Astrocyte of the hippocampus (primary cell): ENCODE results near the gene ECSIT.

Source experiments
- DNase-seq: peaks from one replicate; pipeline ENCODE4 v3.0.0; 2011; ENCODE audit warnings: low read depth, low spot score

The ECSIT gene

DNA sequence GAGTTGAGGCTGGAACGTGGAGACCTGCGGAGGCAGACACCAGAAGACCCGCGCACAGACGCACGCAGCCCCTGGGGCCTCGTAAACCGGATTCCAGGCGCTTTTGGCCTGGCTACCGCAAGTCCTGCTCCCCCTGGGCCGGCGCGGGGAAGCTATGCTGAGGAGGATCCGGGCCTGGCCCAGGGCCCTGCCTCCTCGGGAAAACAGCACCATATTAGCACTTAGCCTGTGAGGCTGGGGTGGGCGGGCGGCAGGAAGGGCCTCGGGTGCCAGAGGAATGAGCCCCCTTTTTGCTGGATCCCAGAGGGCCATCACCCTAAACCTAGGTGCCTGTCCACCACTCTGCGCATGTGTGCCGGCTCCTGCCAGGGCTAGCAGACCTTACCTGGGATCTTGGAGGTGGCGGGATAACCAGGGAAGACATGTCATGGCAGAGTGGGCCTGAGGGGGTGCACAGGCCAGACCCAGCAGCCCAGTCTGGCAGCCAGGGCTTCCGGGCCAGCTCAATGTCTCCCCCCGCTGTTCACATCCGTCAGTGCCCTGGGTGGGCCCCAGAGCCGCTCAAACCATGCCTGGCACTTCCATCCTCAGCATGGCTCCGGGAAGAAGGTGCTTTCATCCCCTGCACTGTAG, 22.8 kb upstream of the ECSIT start:
- DNase-seq: peak; percentile 57

GRCh38 chr19:11550265-11550664, 21.3 kb upstream of the ECSIT start:
- no peak for DNase-seq

DNA sequence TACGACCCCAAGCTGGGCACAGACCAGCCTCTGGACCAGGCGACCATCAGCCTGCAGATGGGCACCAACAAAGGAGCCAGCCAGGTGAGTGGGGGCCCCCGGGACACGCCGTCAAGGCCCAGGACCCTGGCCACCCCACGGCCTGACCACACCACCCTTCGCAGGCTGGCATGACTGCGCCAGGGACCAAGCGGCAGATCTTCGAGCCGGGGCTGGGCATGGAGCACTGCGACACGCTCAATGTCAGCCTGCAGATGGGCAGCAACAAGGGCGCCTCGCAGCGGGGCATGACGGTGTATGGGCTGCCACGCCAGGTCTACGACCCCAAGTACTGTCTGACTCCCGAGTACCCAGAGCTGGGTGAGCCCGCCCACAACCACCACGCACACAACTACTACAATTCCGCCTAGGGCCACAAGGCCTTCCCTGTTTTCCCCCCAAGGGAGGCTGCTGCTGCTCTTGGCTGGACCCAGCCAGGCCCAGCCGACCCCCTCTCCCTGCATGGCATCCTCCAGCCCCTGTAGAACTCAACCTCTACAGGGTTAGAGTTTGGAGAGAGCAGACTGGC, 20.5 kb upstream of the ECSIT start:
- no peak for DNase-seq

DNA sequence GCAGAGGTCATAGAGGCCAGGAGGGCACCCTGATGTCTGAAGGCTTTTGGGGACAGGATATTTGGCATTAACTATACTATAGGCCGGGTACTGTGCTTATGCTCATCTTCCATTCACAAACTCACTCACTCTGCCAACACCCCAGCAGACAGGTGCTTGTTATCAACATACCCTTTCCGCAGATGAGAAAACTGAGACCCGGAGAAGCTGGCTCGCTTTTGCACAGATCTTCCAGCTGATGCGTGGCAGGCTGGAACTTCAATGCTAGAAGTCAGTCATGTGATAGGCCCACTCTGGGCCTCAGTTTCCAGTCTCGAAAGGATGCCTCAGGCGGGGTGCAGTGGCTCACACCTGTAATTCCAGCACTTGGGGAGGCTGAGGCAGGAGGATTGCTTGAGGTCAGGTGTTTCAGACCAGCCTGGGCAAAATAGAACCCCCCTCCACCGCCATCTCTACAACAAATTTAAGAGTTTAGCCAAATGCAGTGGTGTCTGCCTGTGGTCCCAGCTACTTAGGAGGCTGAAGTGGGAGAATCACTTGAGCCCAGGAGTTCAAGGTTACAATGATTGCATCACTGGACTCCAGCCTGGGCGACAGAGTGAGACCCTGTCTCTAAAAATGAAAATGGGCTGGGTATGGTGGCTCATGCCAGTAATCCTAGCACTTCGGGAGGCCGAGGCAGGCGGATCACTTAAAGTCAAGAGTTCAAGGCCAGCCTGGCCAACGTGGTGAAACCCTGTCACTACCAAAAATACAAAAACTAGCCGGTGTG, 19.2 kb upstream of the ECSIT start:
- DNase-seq: no peak

DNA sequence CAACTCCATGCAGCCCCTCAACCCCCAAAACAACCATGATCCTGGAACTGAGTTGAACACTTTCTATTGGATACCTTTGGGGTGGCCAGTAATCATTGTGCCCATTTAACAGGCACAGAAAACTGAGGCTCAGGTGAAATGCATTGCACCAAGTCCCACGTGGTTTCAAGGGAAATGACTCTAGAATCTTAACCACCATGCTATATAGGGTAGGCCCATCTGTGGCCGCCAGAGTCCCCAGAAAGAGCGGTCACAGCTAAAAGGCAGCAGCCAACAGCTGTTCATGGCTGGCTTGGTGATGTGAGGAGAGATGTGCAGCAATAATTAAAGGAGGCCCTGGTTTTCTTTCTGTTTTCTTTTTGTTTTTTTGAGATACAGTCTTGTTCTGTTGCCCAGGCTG, 12.3 kb upstream of the ECSIT start:
- DNase-seq: no peak

DNA sequence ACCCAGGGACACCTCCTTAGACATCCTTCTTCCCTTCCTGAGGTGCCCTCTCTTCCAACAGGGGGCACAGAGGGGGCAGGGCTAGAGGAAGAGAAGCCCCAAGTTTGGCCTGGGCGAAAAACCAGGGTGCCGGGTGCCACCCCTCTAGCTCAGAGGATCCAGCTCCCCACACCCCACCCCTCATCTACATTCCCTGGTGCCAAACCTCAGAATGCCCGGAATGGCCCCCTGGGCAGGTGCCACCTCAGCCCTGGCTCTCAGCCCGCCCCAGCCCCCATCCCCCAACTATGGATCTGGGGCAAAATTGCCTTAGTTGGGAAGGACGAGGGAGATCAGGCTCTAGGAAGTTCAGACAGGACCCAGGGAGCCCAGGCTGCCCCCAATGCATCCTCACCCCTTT, 11.7 kb upstream of the ECSIT start:
- peak; percentile 81 for DNase-seq

GRCh38 chr19:11539495-11540365, 10.8 kb upstream of the ECSIT start:
- DNase-seq: peak; percentile 83

GRCh38 chr19:11538232-11539036, 9.5 kb upstream of the ECSIT start, which contains the start of gene CNN1:
TSS of gene CNN1 (plus strand) at chr19:11538851. CDS start at chr19:11538928, 77 bp downstream.
- DNase-seq: peak; percentile 97

DNA sequence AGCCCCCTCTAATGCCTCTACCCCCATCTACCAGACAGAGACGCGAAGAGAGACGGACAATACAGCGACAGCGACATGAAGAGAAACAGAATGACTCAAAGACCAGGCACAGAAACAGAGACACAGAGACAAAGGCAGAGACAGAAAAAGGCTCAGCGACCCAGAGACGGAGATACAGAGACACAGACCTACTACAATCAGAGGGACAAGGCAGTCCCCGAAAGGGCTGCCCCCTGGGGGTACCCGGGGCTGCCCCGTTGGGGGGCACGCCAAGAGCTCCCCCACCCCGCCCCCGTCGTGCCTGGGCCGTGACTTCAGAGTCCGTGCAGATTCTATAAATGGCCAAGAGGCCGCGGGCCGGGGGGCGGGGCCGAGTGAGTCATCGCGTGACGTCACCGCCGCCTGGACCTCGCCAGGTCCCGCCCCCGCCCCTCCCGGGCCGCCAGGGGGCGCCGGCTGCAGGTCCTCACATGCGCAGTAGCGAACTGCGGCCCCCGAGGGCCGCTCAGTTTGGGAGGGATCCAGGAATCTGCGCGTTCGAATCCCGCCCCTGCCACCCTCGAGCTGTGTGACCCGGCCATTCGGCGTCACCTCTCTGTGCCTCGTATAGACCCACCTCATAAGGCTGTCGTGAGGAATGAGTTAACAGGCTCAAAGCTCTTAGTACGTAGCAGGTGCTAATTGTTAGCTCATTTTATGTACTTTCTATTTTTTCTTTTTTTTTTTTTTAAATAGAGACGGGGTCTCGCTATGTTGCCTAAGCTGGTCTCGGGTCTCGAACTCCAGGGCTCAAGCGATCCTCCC, 7.1 kb upstream of the ECSIT start:
- DNase-seq: peak; percentile 97

GRCh38 chr19:11534948-11535347, 6.0 kb upstream of the ECSIT start:
- no peak for DNase-seq

- DNase-seq: no peak
Observed at GRCh38 chr19:11534538-11534937, 5.6 kb upstream of the ECSIT start.

DNA sequence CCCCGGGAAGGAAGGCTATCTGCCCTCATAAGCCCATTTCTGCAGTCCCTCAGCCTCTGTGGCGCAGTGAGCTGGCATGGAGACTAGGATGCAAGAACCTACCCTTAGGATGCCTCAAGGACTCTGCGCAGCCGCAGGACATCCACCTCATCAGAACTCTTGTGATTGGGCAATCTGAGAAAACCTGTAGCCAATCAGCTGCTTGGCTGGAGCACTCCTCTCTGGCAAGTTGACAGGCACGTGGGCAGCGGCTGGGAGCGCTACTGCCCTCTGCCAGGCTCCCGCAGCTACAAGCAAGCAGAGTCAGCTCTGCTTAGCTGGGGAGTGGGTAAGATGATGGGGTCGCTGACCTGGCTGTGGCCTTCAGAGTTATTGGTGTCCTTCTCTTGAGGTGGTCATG, 1.5 kb upstream of the ECSIT start:
- peak; percentile 82 for DNase-seq

DNA sequence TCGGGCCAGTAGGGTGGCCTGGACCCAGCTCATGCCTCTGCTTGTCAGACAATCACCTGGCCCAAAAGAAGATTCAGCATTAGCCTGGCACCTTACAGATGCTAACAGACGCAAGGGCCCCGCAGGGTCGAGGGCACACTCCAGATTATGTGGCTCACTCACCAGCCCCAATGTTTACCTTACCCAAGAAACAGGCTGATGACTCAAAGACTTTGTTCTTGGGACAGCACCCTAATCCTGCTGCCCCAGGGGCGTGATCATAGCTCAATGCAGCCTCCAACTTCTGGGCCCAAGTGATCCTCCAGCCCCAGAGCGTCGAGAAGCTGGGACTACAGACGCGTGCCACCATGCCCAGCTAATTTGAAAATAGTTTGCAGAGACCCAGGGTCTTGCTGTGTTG, 9.8 kb downstream of the ECSIT start:
- no peak for DNase-seq

GRCh38 chr19:11513946-11514345, 15.0 kb downstream of the ECSIT start:
- no peak for DNase-seq

- no peak for DNase-seq
Observed at GRCh38 chr19:11510444-11510843, 18.5 kb downstream of the ECSIT start.

- no peak for DNase-seq
Observed at GRCh38 chr19:11507370-11508078, 21.4 kb downstream of the ECSIT start.

DNA sequence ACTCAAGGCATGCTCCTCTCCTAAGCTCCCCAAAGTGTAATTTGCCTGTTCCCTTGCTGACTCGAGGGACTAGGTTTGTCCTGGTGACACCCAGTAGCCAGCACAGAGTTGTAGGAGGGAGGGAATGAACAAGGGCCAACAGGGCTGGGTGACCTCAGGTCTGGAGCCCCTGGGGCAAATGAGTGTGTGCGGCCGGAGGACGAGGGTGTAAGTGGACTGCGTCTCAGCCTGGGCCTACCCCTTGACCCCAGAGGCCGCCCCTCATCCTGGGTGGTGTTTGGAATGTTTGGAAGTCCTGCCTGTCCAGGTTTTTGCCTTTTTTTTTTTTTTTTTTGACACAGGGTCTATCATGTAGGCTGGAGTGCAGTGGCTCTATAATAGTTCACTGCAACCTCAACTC, 22.0 kb downstream of the ECSIT start:
- no peak for DNase-seq

- DNase-seq: no peak
Observed at GRCh38 chr19:11506101-11506555, 22.8 kb downstream of the ECSIT start.

DNA sequence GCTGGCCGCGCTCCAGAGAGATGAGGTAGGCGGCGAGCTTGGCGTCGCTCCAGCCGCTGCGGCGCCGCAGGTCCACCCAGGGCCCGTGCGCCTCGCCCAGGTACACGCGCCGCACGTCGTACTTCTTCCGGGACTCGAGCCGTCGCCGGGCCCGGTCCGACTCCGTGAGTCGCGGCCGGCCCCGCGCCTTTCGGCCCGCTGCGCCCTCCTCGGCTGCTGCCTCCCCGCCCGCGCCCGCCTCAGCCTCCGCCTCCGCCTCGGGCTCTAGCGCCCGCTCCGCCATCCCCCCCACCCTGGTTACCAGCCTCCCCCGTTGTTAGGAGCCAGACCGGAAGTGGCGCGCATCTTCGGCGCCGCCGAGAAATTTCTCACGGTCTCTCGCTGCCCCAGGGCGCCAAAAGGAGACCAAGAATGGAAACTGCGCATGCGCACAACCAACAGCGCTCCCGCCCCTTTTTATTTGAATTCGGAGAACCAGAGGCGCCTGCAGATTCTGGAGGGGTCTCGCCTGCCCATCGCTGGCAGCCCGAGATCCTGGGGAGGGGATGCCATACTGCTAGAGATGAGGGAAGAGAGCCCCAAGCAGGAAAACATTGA, 23.3 kb downstream of the ECSIT start, which contains the start of gene ZNF653:
ZNF653 (minus strand) TSS at position 336 of the 597 bp plus-strand sequence; CDS start at position 283, 53 bp downstream.
- DNase-seq: peak; percentile 98
